EH (cell line): ENCODE data around the gene PLEKHM1.
A peak's percentile ranks its signal among the peaks of the same experiment; 100 is the strongest.
"Not testable (repeated sequence)": the region's sequence is repeated elsewhere in the genome, so short reads cannot be mapped to it uniquely, and the experiment has no call there.

ENCODE experiments used
- DNase-seq: peaks from one replicate; pipeline ENCODE4 v3.0.0-alpha.2; 2015; ENCODE audit warnings: low read depth

Gene PLEKHM1

DNA sequence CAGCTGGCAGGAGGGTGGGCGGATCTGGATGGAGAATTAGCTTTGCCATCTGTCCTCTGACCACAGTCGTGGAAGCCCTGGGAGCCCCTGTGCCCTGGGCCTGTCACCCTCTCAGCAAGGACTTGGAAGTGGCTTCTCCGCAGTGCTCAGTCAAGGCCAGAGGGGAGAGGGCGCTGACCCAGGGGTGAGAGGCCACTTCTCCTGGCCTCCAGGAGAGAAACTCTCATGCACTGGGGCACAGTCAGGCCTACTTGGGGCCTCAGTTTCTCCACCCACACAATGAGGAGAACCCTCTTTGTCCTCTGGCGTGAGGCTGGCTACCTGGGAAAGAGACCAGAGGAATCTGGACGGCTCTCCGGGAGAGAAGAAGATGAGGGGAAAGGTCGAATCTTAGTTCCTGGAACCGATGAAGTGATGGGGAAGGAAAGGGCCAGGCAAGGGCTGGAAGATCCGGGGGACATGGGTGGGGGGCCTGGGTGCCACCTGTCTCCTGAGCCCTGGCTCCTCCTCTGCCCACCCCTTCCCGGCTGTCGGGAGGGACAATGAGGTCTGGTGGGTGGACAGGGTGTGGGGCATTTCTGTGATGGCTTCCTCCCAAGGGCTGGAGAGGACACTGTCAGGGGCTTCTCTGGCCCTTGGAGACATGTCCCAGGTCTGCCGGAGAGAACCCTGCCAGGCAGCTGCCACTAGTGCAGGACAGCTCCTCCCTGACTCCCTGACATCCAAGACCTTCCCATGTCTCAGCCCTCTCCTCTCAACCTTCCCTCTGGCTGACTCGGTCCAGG, 48.8 kb downstream of the PLEKHM1 start:
- DNase-seq: no peak

DNA sequence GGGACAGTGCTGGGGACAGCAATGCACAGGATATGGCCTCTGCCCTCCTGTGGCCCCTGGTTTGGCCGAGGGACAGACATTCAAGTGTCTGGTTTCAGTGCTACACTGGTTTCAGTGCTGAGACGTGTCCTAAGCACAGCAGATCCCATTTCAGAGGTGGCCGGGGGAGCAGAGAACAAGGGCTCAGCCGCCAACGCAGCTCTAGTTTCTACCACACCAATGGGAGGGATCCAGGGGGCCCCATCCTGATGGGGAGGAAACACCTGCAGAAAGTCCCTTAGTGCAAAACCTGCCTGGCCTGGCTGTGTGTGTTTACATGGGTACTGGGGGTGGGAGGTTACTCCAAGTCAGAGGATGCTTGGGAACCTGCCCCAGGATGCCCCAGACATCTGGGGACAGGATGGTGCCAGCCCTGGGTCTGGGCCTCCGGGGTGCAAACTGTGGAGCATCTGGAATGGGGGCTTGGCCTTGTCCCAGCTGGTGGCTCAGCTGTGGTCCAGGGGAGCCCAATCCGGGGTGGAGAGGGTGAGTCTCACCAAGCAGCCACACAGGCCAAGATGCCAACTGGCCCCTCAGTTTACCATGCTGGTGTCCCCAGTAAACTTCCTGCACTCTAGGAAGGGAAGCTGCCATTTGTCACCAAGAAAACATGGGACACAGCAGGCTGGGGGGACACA, 49.5 kb downstream of the PLEKHM1 start:
- DNase-seq: not testable (repeated sequence)

DNA sequence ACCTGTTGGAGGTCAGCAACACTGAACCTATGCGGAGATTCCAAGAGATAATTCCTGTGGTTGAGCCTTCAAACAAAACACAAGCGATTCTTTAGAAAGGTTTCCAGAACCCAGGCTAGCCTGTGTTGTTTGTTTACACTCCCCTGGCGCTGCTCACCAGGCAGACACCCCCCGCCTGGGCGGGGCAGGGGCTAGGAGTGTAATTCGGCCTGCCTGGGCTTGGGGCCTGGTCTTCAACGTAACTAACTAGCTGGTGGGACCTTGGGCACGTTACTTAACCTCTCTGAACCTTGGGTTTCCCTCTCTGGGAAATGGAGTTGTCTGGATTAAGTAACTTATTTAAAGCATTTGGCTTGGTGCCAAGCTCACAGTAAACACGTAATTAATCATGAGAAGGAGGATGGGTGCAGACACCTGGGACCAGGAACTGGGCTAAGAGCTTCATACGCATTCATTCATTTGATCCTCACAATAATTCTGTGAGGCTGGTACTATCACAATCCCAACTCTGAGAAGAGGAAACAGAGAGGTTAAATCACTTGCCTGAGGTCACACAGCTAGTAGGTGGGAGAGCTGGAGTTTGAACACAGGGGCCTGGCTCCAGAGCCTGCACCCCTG, 50.3 kb downstream of the PLEKHM1 start:
- no peak for DNase-seq

DNA sequence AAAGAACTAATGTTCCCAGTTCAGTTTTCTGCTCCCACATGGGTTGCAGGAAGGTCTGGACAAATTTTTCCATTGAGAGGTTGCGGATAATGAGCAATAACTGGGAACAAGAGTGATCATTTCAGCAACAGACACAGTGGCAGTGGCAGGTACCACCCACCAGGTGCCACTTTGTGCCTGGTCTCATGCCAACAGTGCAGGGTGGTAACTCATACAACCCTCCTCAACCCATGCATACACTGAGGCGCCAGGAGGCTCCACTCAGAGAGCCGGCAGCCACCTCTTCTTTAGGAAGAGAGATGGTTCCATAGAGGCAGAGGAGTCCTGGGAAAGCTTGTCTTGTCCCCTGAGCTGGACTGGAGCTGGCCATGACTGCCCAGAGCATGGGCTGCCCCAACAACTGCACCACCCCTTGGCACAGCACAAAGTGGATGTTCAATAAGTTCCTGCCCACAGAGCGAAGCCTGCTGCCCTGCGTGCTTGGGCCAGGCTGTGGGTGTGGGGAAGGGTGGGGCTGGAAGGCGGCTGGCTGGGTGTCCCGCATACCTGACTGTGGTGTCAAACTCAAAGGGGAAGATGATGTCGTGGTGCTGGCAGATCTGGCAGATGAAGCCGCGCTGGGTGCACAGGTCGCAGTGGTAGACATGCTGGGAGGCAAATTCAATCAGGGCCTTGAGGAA, 51.5 kb downstream of the PLEKHM1 start:
- no peak for DNase-seq

DNA sequence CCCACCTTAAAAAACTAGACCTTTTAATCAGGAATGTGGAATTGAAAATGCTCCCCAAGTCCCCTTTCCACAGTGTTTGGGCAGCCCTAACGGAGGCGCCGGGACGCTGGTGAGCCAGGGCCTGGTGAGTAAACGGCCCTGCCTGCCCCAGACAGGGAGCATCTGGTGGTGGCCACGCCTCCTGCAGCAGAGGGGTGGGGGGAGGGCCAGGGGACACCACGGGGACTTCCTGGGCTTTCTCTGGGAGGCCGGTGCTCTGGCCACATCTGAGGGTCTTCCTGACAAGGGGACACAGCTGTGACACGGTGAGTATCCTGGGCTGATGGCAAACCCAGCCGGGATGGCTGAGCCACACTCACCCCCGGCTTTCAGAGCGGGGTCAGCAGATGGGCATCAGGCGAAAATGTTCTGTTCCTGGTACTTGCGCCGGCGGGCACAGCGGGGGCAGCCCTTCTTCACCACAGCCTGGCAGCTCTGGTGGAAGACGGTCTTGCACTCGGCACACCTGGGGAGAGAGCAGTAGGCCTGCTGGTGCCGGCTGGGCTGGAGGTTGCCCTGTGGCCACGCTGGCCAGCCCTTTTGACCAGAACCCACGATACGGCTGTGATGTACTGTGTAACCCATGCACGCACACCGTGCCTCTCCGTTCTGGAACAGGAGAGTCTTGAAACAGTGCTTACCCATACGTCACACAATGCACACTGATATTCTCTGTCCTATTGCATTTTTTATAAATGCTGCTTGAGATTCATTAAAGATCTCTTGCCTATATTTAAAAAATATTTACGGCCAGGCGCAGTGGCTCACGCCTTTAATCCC, 52.8 kb downstream of the PLEKHM1 start:
- no peak for DNase-seq

DNA sequence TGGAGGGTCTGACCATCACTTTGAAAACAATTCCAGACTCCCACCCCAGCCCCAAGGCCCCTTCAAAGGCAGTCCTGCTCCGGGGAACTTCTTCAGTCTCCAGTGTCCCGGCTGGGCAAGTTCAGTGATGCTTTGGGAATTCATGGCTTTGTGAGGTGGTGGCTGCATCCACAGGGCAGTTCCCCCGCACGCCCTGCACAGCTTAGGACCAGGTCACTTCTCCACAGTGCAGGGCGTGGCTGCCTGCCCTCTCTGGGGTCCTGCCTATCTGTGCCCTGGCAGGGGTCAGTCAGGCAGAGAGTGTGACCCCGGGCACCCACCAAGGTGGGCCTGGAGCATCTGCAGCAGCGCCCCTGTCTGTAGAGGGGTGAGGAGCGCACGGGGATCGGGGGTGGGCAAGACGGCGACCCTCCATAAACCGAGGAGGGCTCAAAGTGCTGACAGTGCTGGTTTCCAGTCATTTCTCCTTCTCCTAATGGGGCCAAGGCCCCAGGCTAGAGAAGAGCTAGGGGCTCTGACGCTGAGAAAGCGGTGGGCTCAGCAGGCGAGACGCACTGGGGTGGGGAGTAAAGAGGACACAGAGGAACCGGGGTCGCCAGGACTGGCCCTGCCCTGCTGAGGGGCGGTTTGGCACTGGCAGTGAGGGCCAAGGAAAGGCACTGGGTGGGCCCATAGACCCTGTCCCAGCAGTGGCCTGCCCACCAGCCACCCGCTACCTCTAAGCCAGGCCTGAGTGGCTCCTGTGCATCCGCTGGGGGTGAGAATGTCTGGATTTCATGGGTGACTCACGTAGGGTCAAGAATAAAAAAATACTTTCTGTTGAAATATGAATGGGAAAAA, 53.7 kb downstream of the PLEKHM1 start:
- DNase-seq: no peak

DNA sequence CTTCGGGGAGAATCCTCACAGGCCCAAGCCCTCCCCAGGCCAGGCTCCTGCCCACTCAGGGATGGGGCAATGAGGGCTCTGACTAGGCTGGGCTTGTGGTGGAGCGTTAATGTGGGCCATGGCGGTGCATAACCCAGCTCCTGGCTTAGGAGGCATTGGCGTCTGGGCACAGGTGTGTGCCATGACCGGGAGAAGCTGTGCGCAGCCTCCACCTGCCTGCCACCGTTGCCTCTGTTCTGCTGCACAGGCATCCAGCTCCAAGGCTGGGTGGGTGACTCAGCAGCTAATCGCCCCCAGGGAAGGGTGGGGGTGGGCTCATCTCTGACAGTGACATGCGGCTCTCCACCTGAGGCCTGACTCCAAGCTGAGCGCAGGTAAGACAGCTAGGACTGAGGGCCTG, 54.4 kb downstream of the PLEKHM1 start:
- DNase-seq: no peak

DNA sequence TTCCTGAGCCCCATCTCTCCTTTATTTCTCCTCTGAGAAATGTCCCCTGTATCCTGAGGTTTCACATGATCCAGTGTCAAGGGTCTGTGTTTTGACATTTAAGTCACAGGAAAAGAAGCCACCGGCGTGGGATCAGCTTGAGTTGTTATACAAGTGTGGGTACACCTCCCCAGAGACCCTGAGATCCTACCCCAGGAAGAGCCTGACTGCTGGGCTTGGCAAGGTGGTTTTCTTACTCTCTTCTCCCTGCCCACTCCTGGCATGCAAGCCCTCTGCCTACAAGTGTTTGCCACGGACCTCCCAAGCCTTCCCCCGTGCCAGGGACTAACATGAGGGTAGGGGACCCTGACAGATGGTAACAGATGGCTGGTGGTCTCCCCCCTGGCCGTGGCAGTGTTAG, 55.0 kb downstream of the PLEKHM1 start:
- DNase-seq: no peak

DNA sequence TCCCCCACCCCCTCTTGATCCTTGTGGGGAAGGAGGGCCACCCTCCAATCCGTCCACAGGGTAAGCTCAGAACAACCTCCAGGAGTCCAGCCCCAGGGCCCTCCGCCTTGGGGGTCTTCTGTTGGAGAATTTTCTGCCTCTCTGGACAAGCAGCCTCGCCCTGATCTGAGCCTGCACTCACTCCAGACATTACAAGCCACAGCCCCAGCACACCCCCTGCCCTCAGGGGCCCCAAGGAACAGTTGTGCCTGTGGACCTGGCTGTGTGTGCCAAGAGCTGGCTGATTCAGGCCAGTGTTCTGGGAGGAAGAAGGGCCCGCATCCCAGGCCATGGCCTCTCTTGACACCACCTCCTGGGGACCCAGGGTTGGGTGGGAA, 57.4 kb downstream of the PLEKHM1 start:
- no peak for DNase-seq

DNA sequence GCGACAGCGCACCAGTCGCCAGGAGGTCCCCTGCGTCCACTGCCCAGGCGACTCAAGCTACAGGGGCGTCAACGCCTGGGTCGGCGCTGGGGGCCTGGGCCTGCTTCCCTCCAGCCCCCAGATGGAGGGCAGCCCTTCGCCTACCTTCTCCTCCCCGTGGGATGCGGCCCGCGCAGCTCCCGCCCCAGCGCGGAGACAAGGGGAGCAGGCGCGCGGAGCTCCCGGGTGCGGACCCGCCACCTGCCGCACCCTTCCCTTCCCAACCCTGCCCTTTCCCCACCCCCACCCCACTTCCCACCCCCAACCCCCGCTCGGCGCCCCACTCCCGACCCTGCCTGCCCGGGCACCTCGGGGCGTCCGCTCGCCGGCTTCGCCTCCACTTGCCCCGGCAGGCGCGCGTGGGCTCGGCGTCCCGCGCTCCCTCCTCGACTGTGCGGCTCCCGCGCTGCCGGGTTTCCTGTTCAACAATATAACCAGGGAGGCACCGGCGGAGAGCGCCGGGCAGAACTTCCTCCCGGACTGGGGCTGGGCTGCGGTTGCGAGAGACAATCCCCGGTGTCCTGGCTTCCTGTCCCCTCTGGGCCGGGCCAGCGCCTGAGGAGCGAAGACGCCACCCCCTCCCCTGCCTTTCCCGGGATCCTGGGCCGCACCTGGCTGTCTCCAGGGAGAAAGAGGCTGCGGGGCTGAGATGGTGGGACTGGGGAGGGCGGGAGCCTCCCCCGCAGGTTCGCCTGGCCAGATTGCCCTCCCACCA, 57.9 kb downstream of the PLEKHM1 start, which contains the start of gene ARHGAP27:
Gene ARHGAP27 (minus strand): TSS at position 466 of the 754 bp plus-strand sequence. CDS start 2,591 bp downstream, outside the sequence.
- peak; percentile 59 for DNase-seq

DNA sequence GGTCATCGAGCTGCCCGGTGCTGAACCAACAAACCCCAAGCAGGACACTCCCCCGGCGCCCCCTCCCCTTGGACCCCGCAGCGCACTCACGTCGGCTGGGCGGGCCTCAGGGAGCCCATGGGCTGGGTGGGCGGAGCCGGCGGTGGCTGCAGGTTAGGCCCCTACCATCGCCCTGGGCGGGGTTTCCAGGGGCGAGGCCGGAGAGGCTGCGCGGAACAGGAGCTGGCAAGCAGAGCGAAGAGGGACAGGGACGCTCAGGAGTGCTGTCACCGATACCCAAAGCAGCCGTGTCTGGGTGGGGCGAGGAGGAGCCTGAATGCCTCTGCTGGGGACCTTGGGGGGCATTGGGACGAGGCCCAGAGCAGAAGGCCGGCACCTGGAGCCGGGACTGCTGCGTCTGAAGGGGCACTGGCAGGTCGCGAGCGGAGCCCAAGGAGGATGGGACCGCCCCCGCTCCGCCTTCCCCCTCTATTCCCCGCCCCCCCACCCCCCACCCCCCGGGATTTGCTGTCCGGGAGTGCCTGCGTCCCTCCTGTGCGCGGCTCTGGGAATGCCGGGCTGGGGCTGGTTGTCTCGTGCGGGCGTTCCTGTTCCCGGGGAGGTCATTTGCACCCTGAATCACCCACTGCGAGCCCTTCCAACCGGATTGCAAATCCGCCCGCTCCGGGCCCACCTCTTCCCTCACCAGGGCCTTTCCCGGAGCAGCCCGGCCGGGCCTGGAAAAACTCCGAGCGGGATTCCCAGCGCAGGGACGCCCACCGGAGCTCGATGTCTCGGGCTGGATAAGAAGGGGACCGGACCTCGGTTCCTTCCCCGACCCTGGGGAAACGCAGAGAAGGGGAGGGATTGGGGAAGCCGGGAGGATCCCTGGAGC, 58.8 kb downstream of the PLEKHM1 start:
- DNase-seq: peak; percentile 70

DNA sequence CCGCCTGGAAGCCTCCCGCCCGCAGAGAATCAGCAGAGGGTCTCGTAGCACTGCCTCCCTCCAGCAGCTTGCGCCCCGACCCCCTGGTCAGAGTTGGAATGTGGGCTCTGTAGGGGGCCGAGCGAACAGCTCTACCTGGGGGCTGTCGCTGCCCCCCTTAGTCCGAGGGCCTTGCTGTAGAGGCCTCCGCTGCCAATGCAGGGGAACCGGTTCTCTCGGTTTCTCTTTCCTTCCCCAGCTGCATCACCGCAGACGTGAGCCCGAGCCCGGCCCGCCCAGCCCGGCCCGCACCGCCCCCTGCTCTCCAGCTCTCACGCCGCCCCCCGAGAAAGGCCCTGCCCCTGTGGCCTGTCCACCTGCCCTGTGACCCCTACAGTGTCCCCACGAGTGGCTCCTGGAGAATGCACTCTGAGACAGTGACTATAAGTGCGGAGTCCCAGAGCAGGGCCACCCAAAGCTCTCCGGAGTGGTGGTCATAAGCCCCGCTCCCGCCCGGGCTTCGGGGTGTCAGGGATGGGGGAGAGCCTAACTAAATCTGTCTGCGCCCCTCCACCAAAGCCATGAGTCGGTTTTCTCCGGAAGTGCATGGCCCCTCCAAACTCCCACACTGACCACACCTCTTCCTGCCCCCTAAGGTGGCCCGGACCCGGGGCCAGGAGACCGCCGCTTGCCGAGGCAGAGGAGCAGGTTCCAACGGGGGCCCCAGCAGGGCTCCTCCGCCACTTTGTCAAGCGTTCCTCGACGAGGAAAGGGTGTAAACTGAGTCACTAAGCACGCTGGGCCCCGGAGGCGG, 59.6 kb downstream of the PLEKHM1 start:
- no peak for DNase-seq

DNA sequence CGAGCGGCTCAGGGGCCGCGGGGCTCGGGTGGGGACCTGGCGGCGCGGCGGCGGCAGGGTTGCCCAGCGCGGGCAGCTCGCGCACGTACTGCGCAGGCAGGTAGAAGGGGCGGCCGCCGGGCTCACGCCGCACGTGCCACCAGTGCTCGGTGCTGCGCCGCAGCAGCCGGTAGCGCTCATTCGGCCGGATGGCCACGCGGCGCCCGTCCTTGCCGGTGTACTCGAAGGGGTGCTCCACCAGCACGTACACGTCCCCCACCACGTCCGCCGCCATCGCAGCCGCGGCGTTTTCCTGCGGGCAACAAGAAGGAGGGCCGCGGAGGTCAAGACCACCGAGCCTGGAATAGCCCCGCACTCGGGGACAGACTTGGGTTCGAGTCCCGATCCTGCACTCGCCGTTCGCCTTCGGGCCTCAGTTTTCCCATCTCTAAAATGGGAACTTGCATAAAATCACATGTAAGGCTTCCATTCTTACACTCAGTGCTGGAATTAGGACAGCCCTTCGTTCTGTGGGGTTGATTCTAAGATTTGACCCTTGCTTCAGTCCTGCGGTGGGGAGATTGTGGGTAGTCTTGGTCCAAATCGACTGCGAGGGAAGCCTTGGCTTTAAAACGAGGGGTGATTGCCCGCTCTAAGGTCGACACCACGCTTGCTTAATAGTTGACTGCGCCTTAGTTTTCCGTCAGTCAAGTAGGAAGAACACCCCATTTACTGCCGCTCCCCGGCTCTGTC, 60.3 kb downstream of the PLEKHM1 start:
- no peak for DNase-seq

DNA sequence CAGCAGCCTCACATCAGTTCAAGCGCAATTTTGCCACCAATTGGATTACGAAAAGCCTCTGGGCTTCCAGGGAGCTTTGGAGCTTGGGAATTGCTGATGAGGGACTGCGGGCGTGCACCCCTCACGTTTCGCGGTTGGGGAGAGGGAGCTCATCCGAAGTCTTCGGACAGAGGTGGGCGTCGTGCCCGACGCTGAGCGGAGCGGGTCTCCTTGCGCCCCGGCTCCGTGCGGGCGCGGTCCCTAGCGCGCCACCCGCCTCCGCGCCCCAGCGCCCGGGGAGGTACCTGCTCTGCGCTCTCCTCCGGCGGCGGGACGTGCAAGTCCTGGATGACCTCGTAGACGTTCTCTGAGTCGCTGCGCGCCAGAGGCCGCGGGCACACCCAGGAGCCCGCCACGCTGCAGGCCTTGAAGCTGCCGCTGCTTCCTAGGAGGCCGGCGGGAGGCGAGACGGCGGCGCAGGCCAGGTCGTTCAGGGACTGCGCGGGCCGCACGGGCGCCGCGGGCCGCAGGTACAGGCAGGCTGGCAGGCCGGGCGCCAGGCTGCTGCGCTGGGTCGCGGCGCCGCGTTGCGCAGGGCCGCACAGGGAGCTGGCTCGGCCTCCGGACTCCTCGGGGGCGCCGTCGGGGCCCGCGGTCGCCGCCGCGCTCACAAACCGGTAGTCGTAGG, 61.0 kb downstream of the PLEKHM1 start:
- DNase-seq: no peak

DNA sequence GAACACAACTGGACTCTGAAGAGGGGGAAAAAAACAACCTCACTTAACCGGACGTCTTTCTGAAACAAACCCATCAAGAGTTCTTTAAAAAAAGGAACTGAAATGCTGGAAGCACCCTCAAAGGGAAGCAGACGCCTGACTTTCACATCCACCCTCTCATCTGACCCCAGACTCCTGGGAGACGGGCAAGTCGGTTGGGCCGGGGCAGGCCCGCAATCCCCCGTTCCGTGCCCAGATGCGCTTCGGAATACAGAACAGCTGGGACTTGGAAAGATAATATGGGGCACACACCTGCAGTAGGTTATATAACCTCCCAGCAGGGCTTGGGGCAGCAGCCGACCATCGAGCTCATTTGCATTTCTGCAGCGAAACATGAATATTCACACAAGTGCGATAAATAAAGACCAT, 61.6 kb downstream of the PLEKHM1 start:
- no peak for DNase-seq

DNA sequence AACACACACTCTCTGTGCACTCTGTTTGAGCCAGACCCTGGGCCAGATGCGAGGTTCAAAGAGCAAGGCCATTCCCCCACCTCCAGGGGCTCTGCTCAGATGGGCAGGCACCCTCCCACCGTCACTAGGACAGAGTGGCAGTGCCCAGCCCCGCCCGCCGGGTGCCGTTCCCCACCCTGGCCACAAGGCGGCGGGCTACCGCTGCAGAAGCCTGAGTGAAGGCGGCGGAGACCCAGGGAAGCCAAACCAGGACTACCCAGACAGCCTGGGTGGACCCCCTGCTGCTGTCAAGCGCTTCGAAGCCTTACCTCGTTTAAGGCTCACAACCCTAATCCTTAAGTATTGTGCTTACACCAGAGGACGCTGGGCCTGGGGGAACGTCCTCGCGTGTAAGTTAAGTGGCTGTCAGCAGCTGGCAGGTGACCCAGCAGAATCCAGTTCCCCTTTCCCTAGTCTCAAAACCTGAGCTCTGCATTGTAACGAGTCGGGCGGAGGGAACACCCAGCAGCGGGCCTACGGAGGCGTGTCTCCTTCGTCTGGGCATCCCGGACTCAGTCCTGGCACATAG, 62.4 kb downstream of the PLEKHM1 start:
- DNase-seq: peak; percentile 64
